Measurements from ENCODE around the gene IL17RC. TPM values are rescaled to one million over a fixed set of nuclear protein-coding genes. Genes with fewer than 3 reads are reported as not detected.

Gene IL17RC
- total and polyA plus RNA-seq, 2 donors from 2014 or later: 27.5 to 31.5 TPM

DNA sequence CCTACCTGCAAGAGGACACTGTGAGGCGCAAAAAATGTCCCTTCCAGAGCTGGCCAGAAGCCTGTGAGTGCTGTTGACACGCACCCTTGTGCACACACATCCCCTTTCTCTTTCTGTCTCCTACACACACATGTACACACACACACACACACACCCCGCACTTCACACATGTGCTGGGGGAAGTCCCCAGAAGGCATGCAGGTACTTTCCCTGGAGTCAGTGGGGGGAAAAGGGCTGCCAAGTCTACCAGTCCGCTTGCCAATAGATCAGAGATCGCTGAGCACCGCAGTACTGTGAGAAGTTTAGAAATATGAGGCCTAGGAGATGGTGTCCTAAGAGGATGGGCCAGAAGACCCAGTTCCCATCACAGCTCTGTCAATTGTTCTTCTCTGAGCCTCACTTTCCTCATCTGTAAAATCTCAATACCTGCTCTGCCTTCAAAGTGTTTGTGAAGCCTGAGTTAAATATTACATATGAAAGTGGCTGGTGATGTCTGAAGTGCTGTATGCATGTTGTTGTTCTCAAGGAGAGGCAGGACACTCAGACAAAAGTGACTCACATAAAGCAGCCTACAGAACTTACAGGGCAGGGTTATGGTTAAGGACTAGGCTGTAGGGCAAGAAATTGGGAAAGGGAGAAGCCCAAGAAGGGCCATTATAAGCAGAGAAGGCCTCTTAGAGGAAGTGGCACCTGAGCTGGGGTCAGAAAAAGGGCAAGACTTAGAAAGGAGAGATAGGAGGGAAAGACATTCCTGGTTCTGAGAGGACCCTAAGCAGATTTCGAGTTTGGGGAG, 7.5 kb upstream of the IL17RC start:
- Histone ChIP-seq H3K9ac (ENCODE audit: low read length in 3 of 3) (no peak overlapping the region), H3K9me3 (ENCODE audit: control insufficient read depth in 2 of 3, insufficient read depth in 1 of 3, low read length in 3 of 3) (no peaks in the 10 kb centered on the region), H3K27ac (ENCODE audit: low read depth in 2 of 2, low read length in 2 of 2) (no peak overlapping the region), H3K36me3 (ENCODE audit: control insufficient read depth in 2 of 3, insufficient read depth in 3 of 3, low read length in 3 of 3) (no peaks in the 10 kb centered on the region), H3K4me3 (ENCODE audit: low read length in 3 of 3) (no peak overlapping the region), H3K27me3 (ENCODE audit: control insufficient read depth, insufficient read depth, low read length) (no peaks in the 10 kb centered on the region), H3K4me1 (ENCODE audit: control insufficient read depth in 2 of 3, insufficient read depth in 2 of 3, low read depth in 1 of 3, low read length in 3 of 3) (peaks cover 0 to 12% (median 8%) of the 10 kb centered on the region in 3 donors)
- TF ChIP-seq, protein P1, sequence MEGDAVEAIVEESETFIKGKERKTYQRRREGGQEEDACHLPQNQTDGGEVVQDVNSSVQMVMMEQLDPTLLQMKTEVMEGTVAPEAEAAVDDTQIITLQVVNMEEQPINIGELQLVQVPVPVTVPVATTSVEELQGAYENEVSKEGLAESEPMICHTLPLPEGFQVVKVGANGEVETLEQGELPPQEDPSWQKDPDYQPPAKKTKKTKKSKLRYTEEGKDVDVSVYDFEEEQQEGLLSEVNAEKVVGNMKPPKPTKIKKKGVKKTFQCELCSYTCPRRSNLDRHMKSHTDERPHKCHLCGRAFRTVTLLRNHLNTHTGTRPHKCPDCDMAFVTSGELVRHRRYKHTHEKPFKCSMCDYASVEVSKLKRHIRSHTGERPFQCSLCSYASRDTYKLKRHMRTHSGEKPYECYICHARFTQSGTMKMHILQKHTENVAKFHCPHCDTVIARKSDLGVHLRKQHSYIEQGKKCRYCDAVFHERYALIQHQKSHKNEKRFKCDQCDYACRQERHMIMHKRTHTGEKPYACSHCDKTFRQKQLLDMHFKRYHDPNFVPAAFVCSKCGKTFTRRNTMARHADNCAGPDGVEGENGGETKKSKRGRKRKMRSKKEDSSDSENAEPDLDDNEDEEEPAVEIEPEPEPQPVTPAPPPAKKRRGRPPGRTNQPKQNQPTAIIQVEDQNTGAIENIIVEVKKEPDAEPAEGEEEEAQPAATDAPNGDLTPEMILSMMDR (IDR thresholded peaks at IDR 0.05; ENCODE audit: borderline replicate concordance, extremely low read depth, insufficient read depth): no peak
- FAIRE-seq (no peak), DNase-seq (no peak)
- intact Hi-C loops (cut with DNase I): no loop called here

DNA sequence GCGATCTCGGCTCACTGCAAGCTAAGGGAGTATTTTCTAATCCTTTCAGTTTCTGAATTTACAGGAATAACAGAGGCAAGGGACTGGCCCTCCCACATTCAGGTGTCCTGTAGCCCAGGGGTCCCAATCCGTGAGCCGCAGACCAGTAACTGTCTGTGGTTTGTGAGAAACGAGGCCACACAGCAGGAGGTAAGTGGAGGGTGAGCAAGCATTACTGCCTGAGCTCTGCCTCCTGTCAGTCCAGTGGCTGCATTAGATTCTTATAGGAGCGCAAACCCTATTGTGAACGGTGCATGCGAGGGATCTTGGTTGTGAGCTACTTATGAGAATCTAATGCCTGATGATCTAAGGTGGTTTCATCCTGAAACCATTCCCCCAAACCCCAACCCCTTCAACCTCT, 5.0 kb upstream of the IL17RC start:
- DNase-seq: no peak
- Histone ChIP-seq H3K9ac (ENCODE audit: low read length in 3 of 3) (no peak overlapping the region), H3K27me3 (ENCODE audit: control insufficient read depth, insufficient read depth, low read length) (no peaks in the 10 kb centered on the region), H3K36me3 (ENCODE audit: control insufficient read depth in 2 of 3, insufficient read depth in 3 of 3, low read length in 3 of 3) (no peaks in the 10 kb centered on the region), H3K4me3 (ENCODE audit: low read length in 3 of 3) (no peak overlapping the region), H3K4me1 (ENCODE audit: control insufficient read depth in 2 of 3, insufficient read depth in 2 of 3, low read depth in 1 of 3, low read length in 3 of 3) (peaks cover 0 to 25% (median 12%) of the 10 kb centered on the region in 3 donors), H3K27ac (ENCODE audit: low read depth in 2 of 2, low read length in 2 of 2) (no peak overlapping the region), H3K9me3 (ENCODE audit: control insufficient read depth in 2 of 3, insufficient read depth in 1 of 3, low read length in 3 of 3) (no peaks in the 10 kb centered on the region)
- TF ChIP-seq, protein P1 (IDR thresholded peaks at IDR 0.05; ENCODE audit: borderline replicate concordance, extremely low read depth, insufficient read depth): no peak
- intact Hi-C loops (cut with DNase I): no loop called here
- FAIRE-seq: no peak

GRCh38 chr3:9912294-9912935, 4.5 kb upstream of the IL17RC start:
- TF ChIP-seq, protein P1 (IDR thresholded peaks at IDR 0.05; ENCODE audit: borderline replicate concordance, extremely low read depth, insufficient read depth): no peak
- FAIRE-seq (no peak), DNase-seq (no peak)
- Histone ChIP-seq H3K27me3 (ENCODE audit: control insufficient read depth, insufficient read depth, low read length) (no peaks in the 10 kb centered on the region), H3K4me1 (ENCODE audit: control insufficient read depth in 2 of 3, insufficient read depth in 2 of 3, low read depth in 1 of 3, low read length in 3 of 3) (peaks cover 0 to 28% (median 12%) of the 10 kb centered on the region in 3 donors), H3K4me3 (ENCODE audit: low read length in 3 of 3) (no peak overlapping the region), H3K27ac (ENCODE audit: low read depth in 2 of 2, low read length in 2 of 2) (no peak overlapping the region), H3K9ac (ENCODE audit: low read length in 3 of 3) (no peak overlapping the region), H3K36me3 (ENCODE audit: control insufficient read depth in 2 of 3, insufficient read depth in 3 of 3, low read length in 3 of 3) (no peaks in the 10 kb centered on the region), H3K9me3 (ENCODE audit: control insufficient read depth in 2 of 3, insufficient read depth in 1 of 3, low read length in 3 of 3) (no peaks in the 10 kb centered on the region)
- intact Hi-C loops (cut with DNase I): no loop called here

Measured in kidney (tissue), 14 donors.